Activated CD8-positive, alpha-beta memory T cell treated with anti-CD3 and anti-CD28 coated beads, Interleukin-2, amount 10 ng/mL, durations not matched to agents 7 days and 5 days (primary cell): Measurements from ENCODE around the gene CRLF1. TPM values are rescaled to one million over a fixed set of nuclear protein-coding genes. Genes with fewer than 3 reads are reported as not detected.

Source experiments
- ATAC-seq: fragments of 150-1000 bp; cut with Tn5 transposase; one replicate; pipeline ENCODE4 v1.10.0; 2021; ENCODE audit warnings: moderate library complexity
- CTCF ChIA-PET: fragments of 350-600 bp; sonication (Branson Sonifier 250); formaldehyde crosslinking; loops from one replicate; lab custom pipeline; 2021; ENCODE audit warnings: antibody characterized with exemption; lab: Charles Lee
- DNase-seq: peaks from one replicate; pipeline ENCODE4 v3.0.0-alpha.2; 2020
- H3K27ac Mint-ChIP-seq: one replicate; pipeline ENCODE4 v1.8.0; 2021; ENCODE audit warnings: mild to moderate bottlenecking, mixed read lengths
- H3K27me3 Mint-ChIP-seq: one replicate; pipeline ENCODE4 v1.8.0; 2021; ENCODE audit warnings: mixed read lengths
- H3K36me3 Mint-ChIP-seq: one replicate; pipeline ENCODE4 v1.8.0; 2021; ENCODE audit warnings: mild to moderate bottlenecking, mixed read lengths
- H3K4me1 Mint-ChIP-seq: one replicate; pipeline ENCODE4 v1.8.0; 2021; ENCODE audit warnings: mixed read lengths
- H3K4me3 Mint-ChIP-seq: one replicate; pipeline ENCODE4 v1.8.0; 2021; ENCODE audit warnings: mild to moderate bottlenecking, moderate library complexity, mixed read lengths
- H3K9me3 Mint-ChIP-seq: one replicate; pipeline ENCODE4 v1.8.0; 2022; ENCODE audit warnings: low read depth, mixed read lengths
- total RNA-seq, 2 experiments: library from RNA; stranded (reverse); gene quantifications; one replicate each; pipeline ENCODE4 v1.2.3, GENCODE V29; 2021

The CRLF1 gene
- total RNA-seq, 2 experiments from 2014 or later = not detected

DNA sequence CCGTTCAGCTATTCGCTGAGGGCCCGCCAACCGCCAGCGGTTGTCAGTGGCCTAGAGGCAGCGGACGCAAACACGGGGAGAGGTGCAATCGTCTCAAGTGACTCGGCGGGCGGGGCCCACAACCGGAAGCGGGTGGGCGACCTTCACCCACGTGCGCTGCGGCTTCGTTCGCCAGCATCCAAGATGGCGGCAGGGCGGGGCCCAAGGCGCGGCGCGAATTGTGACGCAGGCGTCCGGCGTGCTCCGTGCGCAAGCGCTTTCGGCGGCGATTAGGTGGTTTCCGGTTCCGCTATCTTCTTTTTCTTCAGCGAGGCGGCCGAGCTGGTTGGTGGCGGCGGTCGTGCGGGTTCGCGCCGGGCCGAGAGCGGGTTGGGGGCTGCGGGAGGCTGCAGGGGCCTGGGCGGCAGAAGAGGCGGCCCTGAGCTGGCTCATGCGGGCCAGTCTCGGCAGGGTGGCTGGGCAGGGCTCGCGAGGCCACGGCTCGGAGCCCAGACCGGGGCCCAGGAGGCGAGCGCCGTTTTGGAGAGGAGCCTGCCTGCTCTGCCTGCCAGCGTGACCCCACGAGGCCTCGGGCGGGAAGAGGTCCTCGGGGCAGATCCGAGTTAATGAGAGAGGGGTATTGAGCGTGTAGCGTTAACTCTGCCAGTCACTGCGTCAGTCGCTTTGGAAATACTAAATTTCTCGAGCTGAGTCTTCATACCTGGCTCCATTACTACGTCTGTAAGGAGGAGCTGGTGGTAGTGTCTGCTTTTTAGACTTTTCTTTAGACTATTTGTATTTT is 34.8 kb downstream of the CRLF1 start, which contains the start of gene UBA52:
Gene UBA52 (plus strand): TSS at position 294 of the 781 bp plus-strand sequence. CDS start 1,444 bp downstream, outside the sequence.
- Mint-ChIP-seq H3K9me3 (no peaks in the 10 kb centered on the region), H3K36me3 (peaks cover 64% of the 10 kb centered on the region), H3K4me3 (peak within 1 kb of the TSS; percentile 85), H3K4me1 (peaks cover 34% of the 10 kb centered on the region), H3K27ac (peak within 1 kb of the TSS; percentile 91), H3K27me3 (no peaks in the 10 kb centered on the region)
- DNase-seq (peak; percentile 99), ATAC-seq (peak; percentile 93)
- CTCF ChIA-PET = interaction anchor here (0.6 to 4.1 kb wide), 18 partner anchors 9 to 727 kb away, joined by 3 to 48 read pairs (median 4); partner anchors contain the start of genes COPE, DDX49, ELL and FKBP8

DNA sequence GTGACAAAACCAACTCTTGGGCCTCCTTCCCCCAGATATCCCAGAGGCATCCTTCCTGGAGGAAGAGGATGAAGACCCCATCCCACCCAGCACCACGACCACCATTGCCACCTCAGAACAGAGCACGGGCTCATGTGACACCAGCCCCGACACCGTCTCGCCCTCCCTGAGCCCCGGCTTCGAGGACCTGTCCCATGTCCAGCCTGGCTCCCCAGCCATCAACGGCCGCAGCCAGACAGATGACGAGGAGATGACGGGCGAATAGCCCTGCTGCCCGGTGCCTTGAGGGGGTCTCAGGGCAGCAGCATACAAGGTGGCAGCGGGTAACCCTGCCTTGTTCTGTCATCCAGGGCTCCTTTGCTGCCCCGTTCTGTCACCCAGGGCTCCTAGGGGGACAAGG is 38.2 kb downstream of the CRLF1 start:
- Mint-ChIP-seq H3K4me3 (no peak overlapping the region), H3K27ac (peak overlapping the region; percentile 28), H3K9me3 (no peaks in the 10 kb centered on the region), H3K27me3 (no peaks in the 10 kb centered on the region), H3K4me1 (peaks cover 19% of the 10 kb centered on the region), H3K36me3 (peaks cover 52% of the 10 kb centered on the region)
- no peak for DNase-seq
- no peak for ATAC-seq
- CTCF ChIA-PET = interaction anchor here (1.5 kb wide), 1 partner anchor 10 kb away, joined by 4 read pairs; the partner anchor contains the start of gene KXD1

DNA sequence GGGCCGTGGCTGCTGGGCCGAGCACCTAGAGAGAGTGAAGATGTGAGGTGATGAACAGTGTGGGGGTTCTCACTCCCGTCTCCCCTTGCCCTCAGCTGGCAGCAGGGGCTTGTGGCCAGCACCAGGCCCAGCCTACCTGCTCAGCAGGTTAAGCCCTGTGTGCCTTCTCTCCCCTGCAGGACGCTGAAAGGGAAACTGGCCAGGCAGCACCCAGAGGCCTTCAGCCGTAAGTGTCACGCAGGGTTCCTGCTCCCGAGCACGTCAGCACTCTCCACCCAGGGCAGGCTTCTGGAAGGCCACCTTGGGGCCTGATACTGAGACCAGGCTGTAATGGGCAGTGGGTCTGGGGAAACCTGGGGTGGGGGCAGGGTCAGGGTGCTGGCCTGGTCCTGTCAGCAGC is 39.6 kb downstream of the CRLF1 start:
- DNase-seq (no peak), ATAC-seq (no peak)
- CTCF ChIA-PET = interaction anchor here (1.5 kb wide), 1 partner anchor 9 kb away, joined by 4 read pairs; the partner anchor contains the start of gene KXD1
- no peaks in the 10 kb centered on the region for H3K9me3 Mint-ChIP-seq
- peaks cover 6% of the 10 kb centered on the region for H3K4me1 Mint-ChIP-seq
- H3K4me3 Mint-ChIP-seq = no peak overlapping the region
- H3K27ac Mint-ChIP-seq = no peak overlapping the region
- peaks cover 44% of the 10 kb centered on the region for H3K36me3 Mint-ChIP-seq
- no peaks in the 10 kb centered on the region for H3K27me3 Mint-ChIP-seq

- no peaks in the 10 kb centered on the region for H3K27me3 Mint-ChIP-seq
- CTCF ChIA-PET = interaction anchor here (1.0 to 2.0 kb wide), 3 partner anchors 19 to 286 kb away, joined by 3 to 4 read pairs (median 4); partner anchors contain the start of gene FKBP8
These were observed 44.5 kb downstream of the CRLF1 start for GRCh38 chr19:18562086-18562485.

GRCh38 chr19:18559685-18560084 is 46.9 kb downstream of the CRLF1 start:
- DNase-seq (no peak), ATAC-seq (no peak)
- CTCF ChIA-PET = interaction anchor here (1.2 to 6.3 kb wide), 4 partner anchors 14 to 287 kb away, joined by 4 to 56 read pairs (median 35); partner anchors contain the start of genes ELL, FKBP8 and REX1BD
- Mint-ChIP-seq H3K4me1 (peaks cover 24% of the 10 kb centered on the region), H3K36me3 (peaks cover 16% of the 10 kb centered on the region), H3K27ac (peak overlapping the region; percentile 94), H3K4me3 (peak overlapping the region; percentile 89), H3K9me3 (no peaks in the 10 kb centered on the region), H3K27me3 (no peaks in the 10 kb centered on the region)

More at GRCh38 chr19:18562086-18562485, 44.5 kb downstream of the CRLF1 start:
- peaks cover 23% of the 10 kb centered on the region for H3K36me3 Mint-ChIP-seq
- H3K27ac Mint-ChIP-seq = peak overlapping the region; percentile 1
- DNase-seq (no peak), ATAC-seq (no peak)
- H3K4me3 Mint-ChIP-seq = no peak overlapping the region
- H3K9me3 Mint-ChIP-seq = no peaks in the 10 kb centered on the region
- peaks cover 22% of the 10 kb centered on the region for H3K4me1 Mint-ChIP-seq

- H3K4me1 Mint-ChIP-seq = peaks cover 24% of the 10 kb centered on the region
- H3K27me3 Mint-ChIP-seq = no peaks in the 10 kb centered on the region
- DNase-seq (no peak), ATAC-seq (no peak)
- peak overlapping the region; percentile 94 for H3K27ac Mint-ChIP-seq
- H3K4me3 Mint-ChIP-seq = peak overlapping the region; percentile 89
- no peaks in the 10 kb centered on the region for H3K9me3 Mint-ChIP-seq
- CTCF ChIA-PET = interaction anchor here (0.9 to 6.3 kb wide), 15 partner anchors 9 to 617 kb away, joined by 3 to 56 read pairs (median 6); partner anchors contain the start of genes ELL, FKBP8, REX1BD and UBA52
- H3K36me3 Mint-ChIP-seq = peaks cover 13% of the 10 kb centered on the region
These were observed 48.0 kb downstream of the CRLF1 start for GRCh38 chr19:18558604-18559003.

DNA sequence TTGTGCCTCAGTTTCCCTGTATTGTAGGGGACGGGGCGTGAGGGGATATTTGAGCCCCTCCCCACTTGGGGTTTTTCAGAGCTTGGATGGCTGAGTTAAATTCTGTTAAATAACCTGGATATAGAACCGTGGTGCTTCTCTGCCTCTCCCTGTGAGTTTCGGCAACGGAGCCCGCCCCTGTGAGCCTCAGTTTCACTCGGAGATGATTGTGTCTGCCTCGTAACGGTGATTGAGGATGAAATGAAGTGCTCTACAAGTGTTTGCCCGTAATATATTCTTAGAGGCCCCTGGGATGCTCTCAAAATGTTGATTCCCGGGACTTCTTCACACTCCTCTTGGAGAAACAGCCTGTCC is 48.4 kb downstream of the CRLF1 start:
- no peak for ATAC-seq
- CTCF ChIA-PET = interaction anchor here (0.9 to 6.3 kb wide), 15 partner anchors 10 to 617 kb away, joined by 3 to 56 read pairs (median 6); partner anchors contain the start of genes ELL, FKBP8, REX1BD and UBA52
- no peaks in the 10 kb centered on the region for H3K27me3 Mint-ChIP-seq

GRCh38 chr19:18557411-18558201 is 49.0 kb downstream of the CRLF1 start, which contains the start of gene KXD1:
Gene KXD1, plus strand, starts transcription at chr19:18557870. Its CDS starts 4,187 bp downstream, at chr19:18562057.
- ATAC-seq = peak; percentile 99
- no peaks in the 10 kb centered on the region for H3K27me3 Mint-ChIP-seq
- peak within 1 kb of the TSS; percentile 94 for H3K27ac Mint-ChIP-seq
- peaks cover 24% of the 10 kb centered on the region for H3K4me1 Mint-ChIP-seq
- peaks cover 9% of the 10 kb centered on the region for H3K36me3 Mint-ChIP-seq
- H3K9me3 Mint-ChIP-seq = no peaks in the 10 kb centered on the region
- CTCF ChIA-PET = interaction anchor here (0.9 to 6.3 kb wide), 15 partner anchors 10 to 289 kb away, joined by 3 to 56 read pairs (median 6); partner anchors contain the start of genes ELL, FKBP8, REX1BD and UBA52
- H3K4me3 Mint-ChIP-seq = peak within 1 kb of the TSS; percentile 89
- DNase-seq = peak; percentile 100

More for the DNA sequence above, 48.4 kb downstream of the CRLF1 start:
- peak overlapping the region; percentile 89 for H3K4me3 Mint-ChIP-seq
- H3K36me3 Mint-ChIP-seq = peaks cover 13% of the 10 kb centered on the region
- DNase-seq = no peak
- H3K4me1 Mint-ChIP-seq = peaks cover 24% of the 10 kb centered on the region
- no peaks in the 10 kb centered on the region for H3K9me3 Mint-ChIP-seq
- peak overlapping the region; percentile 94 for H3K27ac Mint-ChIP-seq

DNA sequence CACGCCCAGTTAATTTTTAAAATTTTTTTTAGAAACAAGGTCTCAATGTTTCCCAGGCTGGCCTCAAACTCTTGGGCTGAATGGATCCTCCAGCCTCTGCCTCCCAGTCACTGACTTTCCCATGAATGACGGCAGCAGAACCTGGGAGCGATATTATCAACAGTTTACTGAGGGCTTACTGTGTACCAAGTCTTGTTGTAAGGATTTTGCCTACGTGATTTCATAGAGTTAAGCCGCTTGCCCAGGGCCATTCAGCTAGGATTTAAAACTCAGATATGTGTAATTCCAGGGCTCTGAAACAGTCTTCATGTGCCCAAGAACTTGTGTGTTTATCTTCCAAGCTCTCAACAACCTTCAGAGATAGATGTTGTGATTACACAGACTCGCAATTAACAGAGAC is 55.0 kb downstream of the CRLF1 start:
- H3K36me3 Mint-ChIP-seq = no peaks in the 10 kb centered on the region
- no peaks in the 10 kb centered on the region for H3K9me3 Mint-ChIP-seq
- no peak overlapping the region for H3K4me3 Mint-ChIP-seq
- DNase-seq (no peak), ATAC-seq (no peak)
- peaks cover 2% of the 10 kb centered on the region for H3K4me1 Mint-ChIP-seq
- H3K27me3 Mint-ChIP-seq = no peaks in the 10 kb centered on the region
- CTCF ChIA-PET = interaction anchor here (0.6 to 1.6 kb wide), 4 partner anchors 7 to 138 kb away, joined by 3 to 5 read pairs (median 4); no protein-coding TSS in a partner anchor
- no peak overlapping the region for H3K27ac Mint-ChIP-seq

DNA sequence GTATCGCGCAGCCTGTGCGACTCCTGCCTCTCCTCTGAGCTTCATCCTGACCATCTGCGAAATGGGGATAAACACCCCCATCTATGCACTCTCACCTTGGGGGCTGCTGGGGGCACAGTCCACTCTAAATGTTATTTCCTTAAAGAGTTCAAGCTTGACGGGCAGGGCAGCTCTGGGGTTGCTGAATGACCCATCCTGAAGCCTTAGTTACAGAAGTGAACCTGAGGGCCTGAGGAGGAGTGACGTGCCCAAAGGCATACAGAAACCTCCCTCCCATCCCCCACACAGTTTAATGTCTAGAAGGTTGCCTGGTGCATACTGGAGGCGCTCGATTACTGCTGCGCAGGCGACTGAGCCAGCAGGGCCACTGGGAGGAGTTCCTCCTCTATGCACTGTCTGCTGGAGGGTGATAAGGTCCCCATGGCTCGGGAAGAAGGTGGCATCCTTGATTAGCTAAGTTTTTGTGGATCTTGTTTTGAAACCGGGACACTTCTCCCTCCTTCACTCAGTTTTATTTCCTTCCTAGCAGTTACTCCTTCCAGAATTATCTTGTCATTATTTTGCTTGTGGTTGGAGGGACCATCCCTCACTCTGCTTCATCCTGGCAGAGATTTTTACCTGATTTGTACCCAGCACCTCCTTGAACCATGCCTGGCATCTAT is 62.7 kb downstream of the CRLF1 start:
- H3K36me3 Mint-ChIP-seq = peaks cover 12% of the 10 kb centered on the region
- H3K4me3 Mint-ChIP-seq = peak overlapping the region; percentile 88
- ATAC-seq = peak; percentile 86
- H3K27ac Mint-ChIP-seq = peak overlapping the region; percentile 98
- H3K27me3 Mint-ChIP-seq = no peaks in the 10 kb centered on the region
- CTCF ChIA-PET = interaction anchor here (0.6 to 5.4 kb wide), 27 partner anchors 8 to 457 kb away, joined by 3 to 48 read pairs (median 3); partner anchors contain the start of genes ELL, IL12RB1, KXD1 and UBA52
- H3K4me1 Mint-ChIP-seq = peaks cover 27% of the 10 kb centered on the region
- peak; percentile 92 for DNase-seq
- no peaks in the 10 kb centered on the region for H3K9me3 Mint-ChIP-seq
